CD4-positive, alpha-beta T cell (primary cell): ENCODE data around the gene ARL10. TPM values are rescaled to one million over a fixed set of nuclear protein-coding genes. Genes with fewer than 3 reads are reported as not detected.

Experiments
- ATAC-seq: fragments of 200-7000 bp; cut with Tn5 transposase; one replicate; pipeline ENCODE4 v1.10.0; 2022; ENCODE audit warnings: mild to moderate bottlenecking; ENCODE audit not compliant: poor library complexity
- CTCF ChIA-PET: fragments of 350-600 bp; sonication (Branson Sonifier 250); formaldehyde crosslinking; loops from one replicate; lab custom pipeline; 2021; ENCODE audit warnings: antibody characterized with exemption, inconsistent platforms; lab: Charles Lee
- POLR2A ChIA-PET: fragments of 350-600 bp; sonication (Branson Sonifier 250); formaldehyde crosslinking; loops from one replicate; lab custom pipeline; 2021; ENCODE audit warnings: antibody characterized with exemption, inconsistent platforms; lab: Charles Lee
- DNase-seq, 14 experiments: peaks; one replicate each; pipeline ENCODE4 v3.0.0-alpha.2; 2013 to 2020; ENCODE audit warnings: mixed read lengths in 2 of 14
- H3K27ac ChIP-seq, 2 donors: one replicate each; pipeline versions ENCODE4 v1.5.1 to v1.7.0; 2013; ENCODE audit warnings: low read length in 2 of 2, low read depth in 1 of 2, mild to moderate bottlenecking in 1 of 2
- H3K27me3 ChIP-seq, 2 experiments: 1 replicate in 1 of 2; 2 replicates in 1 of 2; pipeline versions ENCODE4 v1.6.1 to v1.7.0; 2013; ENCODE audit warnings: low read length in 2 of 2, control low read depth in 1 of 2, mild to moderate bottlenecking in 1 of 2, moderate library complexity in 1 of 2; ENCODE audit not compliant: insufficient read depth in 2 of 2, control insufficient read depth in 1 of 2
- H3K36me3 ChIP-seq: one replicate; pipeline ENCODE4 v1.6.1; 2013; ENCODE audit warnings: low read length, control low read depth; ENCODE audit not compliant: insufficient read depth
- H3K4me1 ChIP-seq: one replicate; pipeline ENCODE4 v1.6.1; 2013; ENCODE audit warnings: low read length, control low read depth; ENCODE audit not compliant: insufficient read depth
- H3K4me3 ChIP-seq: one replicate; pipeline ENCODE4 v1.5.1; 2013; ENCODE audit warnings: mild to moderate bottlenecking, low read length, moderate library complexity
- H3K9me3 ChIP-seq, 2 experiments: 1 replicate in 1 of 2; 2 replicates in 1 of 2; pipeline versions ENCODE4 v1.6.1 to v1.7.0; 2013; ENCODE audit warnings: low read length in 2 of 2, mild to moderate bottlenecking in 2 of 2, control low read depth in 1 of 2, moderate library complexity in 1 of 2; ENCODE audit not compliant: control insufficient read depth in 1 of 2, insufficient read depth in 1 of 2
- H3K27ac Mint-ChIP-seq: one replicate; pipeline ENCODE4 v1.8.0; 2020; ENCODE audit warnings: mixed read lengths
- H3K27me3 Mint-ChIP-seq: one replicate; pipeline ENCODE4 v1.8.0; 2021; ENCODE audit warnings: mixed read lengths
- H3K36me3 Mint-ChIP-seq: one replicate; pipeline ENCODE4 v1.8.0; 2021; ENCODE audit warnings: low read depth, mixed read lengths
- H3K4me1 Mint-ChIP-seq: one replicate; pipeline ENCODE4 v1.8.0; 2021; ENCODE audit warnings: low read depth, mixed read lengths
- H3K4me3 Mint-ChIP-seq: one replicate; pipeline ENCODE4 v1.8.0; 2020; ENCODE audit warnings: mild to moderate bottlenecking, mixed read lengths
- H3K9me3 Mint-ChIP-seq: one replicate; pipeline ENCODE4 v1.8.0; 2020; ENCODE audit warnings: mixed read lengths
- intact Hi-C, 2 experiments: fragments of 100-400 bp; cut with DNase I in 1 of 2; cut with micrococcal nuclease in 1 of 2; formaldehyde crosslinking; loops; one replicate each; pipeline versions ENCODE4 v1.15.1 to v1.9.0; 2023 to 2025; cut with DNase I, micrococcal nuclease
- total RNA-seq, 174 experiments: library from RNA in 2 of 174; stranded (reverse) in 2 of 174; gene quantifications; one replicate each; pipeline ENCODE4 v1.2.3 and lab custom pipeline; 2021 to 2026
- TF ChIP-seq, protein P1 (sequence below): fragments of 200-600 bp; IDR thresholded peaks from one replicate; pipeline ENCODE4 v1.8.0; 2022; ENCODE audit warnings: antibody characterized with exemption, mild to moderate bottlenecking

The ARL10 gene
- total RNA-seq, 2 experiments from 2014 or later: 3.2 to 4.4 TPM

DNA sequence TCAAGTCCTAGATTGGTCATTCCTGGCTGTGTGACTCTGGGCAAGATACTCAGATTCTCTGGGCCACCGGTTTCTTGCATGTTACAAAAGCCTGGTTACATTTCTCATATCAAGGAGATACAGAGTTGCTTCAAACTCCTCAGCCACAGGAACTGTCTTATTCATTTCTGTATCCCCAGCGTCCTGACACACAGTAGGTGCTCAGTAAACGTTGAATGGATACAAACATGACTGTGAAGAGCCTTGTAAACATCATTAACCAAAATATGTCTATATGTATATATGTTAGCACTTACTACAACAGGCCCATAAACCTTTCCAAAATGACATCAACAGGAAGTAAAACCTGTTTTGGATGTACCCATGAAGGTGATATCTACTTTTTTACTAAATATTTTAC is 49.4 kb downstream of the ARL10 start:
- Mint-ChIP-seq H3K4me3 (peak overlapping the region; percentile 89), H3K4me1 (peaks cover 48% of the 10 kb centered on the region), H3K27ac (peak overlapping the region; percentile 86), H3K9me3 (no peaks in the 10 kb centered on the region), H3K27me3 (no peaks in the 10 kb centered on the region), H3K36me3 (peaks cover 24% of the 10 kb centered on the region)
- peak overlapping the region in 1 of 2 donors; percentile 36 for H3K27ac ChIP-seq
- ChIA-PET CTCF (interaction anchor here (3.7 kb wide), 1 partner anchor 33 kb away, joined by 29 read pairs; the partner anchor contains the start of gene FAF2), POLR2A (interaction anchor here (1.0 kb wide), 1 partner anchor 128 kb away, joined by 3 read pairs; no protein-coding TSS in a partner anchor)
- peak overlapping the region; percentile 65 for H3K4me3 ChIP-seq
- H3K9me3 ChIP-seq: no peaks in the 10 kb centered on the region
- H3K27me3 ChIP-seq: no peaks in the 10 kb centered on the region
- ATAC-seq (no peak), DNase-seq (peak in 1 of 14 experiments; percentile 4)
- H3K4me1 ChIP-seq: peaks cover 37% of the 10 kb centered on the region
- intact Hi-C loops: loop anchor here (5.0 kb wide), 3 partner anchors 123 to 682 kb away; partner anchors contain the start of gene RNF44 (in 1 of the 2)
- H3K36me3 ChIP-seq: peaks cover 10% of the 10 kb centered on the region
- TF ChIP-seq, protein P1, sequence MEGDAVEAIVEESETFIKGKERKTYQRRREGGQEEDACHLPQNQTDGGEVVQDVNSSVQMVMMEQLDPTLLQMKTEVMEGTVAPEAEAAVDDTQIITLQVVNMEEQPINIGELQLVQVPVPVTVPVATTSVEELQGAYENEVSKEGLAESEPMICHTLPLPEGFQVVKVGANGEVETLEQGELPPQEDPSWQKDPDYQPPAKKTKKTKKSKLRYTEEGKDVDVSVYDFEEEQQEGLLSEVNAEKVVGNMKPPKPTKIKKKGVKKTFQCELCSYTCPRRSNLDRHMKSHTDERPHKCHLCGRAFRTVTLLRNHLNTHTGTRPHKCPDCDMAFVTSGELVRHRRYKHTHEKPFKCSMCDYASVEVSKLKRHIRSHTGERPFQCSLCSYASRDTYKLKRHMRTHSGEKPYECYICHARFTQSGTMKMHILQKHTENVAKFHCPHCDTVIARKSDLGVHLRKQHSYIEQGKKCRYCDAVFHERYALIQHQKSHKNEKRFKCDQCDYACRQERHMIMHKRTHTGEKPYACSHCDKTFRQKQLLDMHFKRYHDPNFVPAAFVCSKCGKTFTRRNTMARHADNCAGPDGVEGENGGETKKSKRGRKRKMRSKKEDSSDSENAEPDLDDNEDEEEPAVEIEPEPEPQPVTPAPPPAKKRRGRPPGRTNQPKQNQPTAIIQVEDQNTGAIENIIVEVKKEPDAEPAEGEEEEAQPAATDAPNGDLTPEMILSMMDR: no peak

DNA sequence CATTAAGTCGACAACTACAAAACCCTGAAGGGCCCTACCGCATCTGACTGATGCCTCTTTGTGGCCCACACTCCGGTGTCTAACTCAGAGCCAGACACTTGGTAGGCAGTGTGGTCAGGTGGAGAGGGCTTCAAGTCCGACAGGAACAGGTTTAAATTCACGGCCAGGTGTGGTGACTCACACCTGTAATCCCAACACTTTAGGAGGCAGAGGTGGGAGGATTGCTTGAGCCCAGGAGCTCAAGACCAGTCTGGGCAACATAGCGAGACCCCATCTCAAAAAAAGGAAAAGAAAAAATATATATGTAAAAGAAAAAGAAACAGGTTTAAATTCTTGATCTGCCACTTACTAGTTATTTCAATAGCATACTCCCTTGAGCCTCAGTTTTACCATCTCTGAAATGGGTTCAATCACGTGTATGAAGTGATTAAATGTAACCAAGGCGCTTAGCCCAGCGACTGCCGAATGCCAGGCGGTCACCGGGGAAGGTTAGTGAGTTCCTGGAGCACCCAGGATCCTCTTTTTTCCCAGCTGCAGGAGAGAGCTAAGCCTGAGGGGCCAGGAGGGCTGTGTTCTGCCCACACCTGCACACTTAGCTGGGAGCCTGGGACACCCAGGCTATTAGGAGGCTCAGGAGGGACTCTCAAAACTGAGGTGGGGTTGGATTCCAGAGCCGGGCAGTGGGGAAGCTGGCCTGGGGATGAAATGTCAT is 50.1 kb downstream of the ARL10 start:
- intact Hi-C loops: loop anchor here (5.0 kb wide), 2 partner anchors 122 to 242 kb away; partner anchors contain the start of gene RNF44 (in 1 of the 2)
- ChIA-PET POLR2A (interaction anchor here (0.7 to 3.6 kb wide), 7 partner anchors 24 to 170 kb away, joined by 3 to 40 read pairs (median 6); partner anchors contain the start of genes KIAA1191 and RNF44), CTCF (interaction anchor here (0.6 to 3.7 kb wide), 3 partner anchors 32 to 182 kb away, joined by 3 to 37 read pairs (median 29); partner anchors contain the start of genes FAF2 and RNF44)
- H3K4me3 ChIP-seq: peak overlapping the region; percentile 65
- H3K27ac ChIP-seq: peak overlapping the region; percentile 36 to 61
- H3K36me3 ChIP-seq: peaks cover 5% of the 10 kb centered on the region
- no peaks in the 10 kb centered on the region for H3K27me3 ChIP-seq
- Mint-ChIP-seq H3K4me1 (peaks cover 48% of the 10 kb centered on the region), H3K9me3 (no peaks in the 10 kb centered on the region), H3K4me3 (peak overlapping the region; percentile 89), H3K27me3 (no peaks in the 10 kb centered on the region), H3K36me3 (peaks cover 17% of the 10 kb centered on the region), H3K27ac (peak overlapping the region; percentile 86)
- TF ChIP-seq, protein P1: no peak
- DNase-seq (peak in 2 of 14 experiments; percentile 9 to 24), ATAC-seq (no peak)
- no peaks in the 10 kb centered on the region for H3K9me3 ChIP-seq
- H3K4me1 ChIP-seq: peaks cover 37% of the 10 kb centered on the region
